ENCODE data around the gene DAZAP2.

- no peak for TF ChIP-seq CTCF (IDR thresholded peaks at IDR 0.05)
- no peak for TF ChIP-seq POLR2A (IDR thresholded peaks at IDR 0.05)
Observed at GRCh38 chr12:51263341-51263740, 24.7 kb downstream of the DAZAP2 start.

Measured in uterus (tissue), 2 donors.